GM21447 (cell line): ENCODE measurements around the gene STPG3.

Experiments
- ATAC-seq: cut with Tn5 transposase; IDR thresholded peaks from one replicate; pipeline ENCODE4 v1.9.1; 2021; ENCODE audit not compliant: unreplicated experiment

The STPG3 gene

DNA sequence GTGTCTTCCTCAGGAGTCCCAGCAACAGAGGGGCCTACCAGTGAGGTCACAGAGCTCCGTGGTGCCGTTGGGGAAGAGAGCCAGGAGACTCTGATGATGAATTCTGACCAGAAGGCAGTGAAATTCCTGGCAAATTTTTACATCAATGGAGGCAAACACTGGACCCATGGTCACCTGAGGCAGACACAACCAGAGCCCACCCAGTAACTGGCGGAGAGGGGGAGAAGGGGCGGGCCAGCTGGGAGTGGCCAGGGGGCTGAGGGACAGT is at the start of gene STPG3:
STPG3 (plus strand) TSS at position 93 of the 268 bp plus-strand sequence; CDS start at position 94, 1 bp downstream.
- no peak for ATAC-seq

DNA sequence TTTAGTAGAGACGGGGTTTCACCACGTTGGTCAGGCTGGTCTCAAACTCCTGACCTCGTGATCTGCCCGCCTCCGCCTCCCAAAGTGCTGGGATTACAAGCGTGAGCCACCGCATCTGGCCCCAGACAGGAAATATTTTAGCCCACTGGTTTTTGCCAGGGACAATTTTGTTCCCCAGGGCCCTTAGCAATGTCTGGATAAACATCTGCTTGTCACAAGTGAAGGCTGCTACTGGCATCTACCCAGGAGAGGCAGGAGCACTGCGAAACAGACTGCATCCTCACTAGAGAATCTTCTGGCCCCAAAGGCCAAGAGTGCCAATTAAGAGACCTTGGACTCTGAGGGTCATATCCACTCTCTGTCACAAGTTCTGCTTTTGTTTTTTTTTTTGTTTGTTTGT is 48.1 kb upstream of the STPG3 start:
- no peak for ATAC-seq

DNA sequence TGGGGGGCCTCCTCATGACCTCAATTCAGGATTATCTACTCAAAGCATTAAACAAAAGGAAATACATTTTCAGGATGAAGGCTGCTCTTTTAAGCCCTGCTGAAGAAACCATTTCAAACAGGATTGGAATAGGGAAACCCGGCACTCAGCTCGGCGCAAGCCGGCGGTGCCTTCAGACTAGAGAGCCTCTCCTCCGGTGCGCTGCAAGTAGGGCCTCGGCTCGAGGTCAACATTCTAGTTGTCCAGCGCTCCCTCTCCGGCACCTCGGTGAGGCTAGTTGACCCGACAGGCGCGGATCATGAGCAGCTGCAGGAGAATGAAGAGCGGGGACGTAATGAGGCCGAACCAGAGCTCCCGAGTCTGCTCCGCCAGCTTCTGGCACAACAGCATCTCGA is 46.4 kb upstream of the STPG3 start:
- no peak for ATAC-seq

DNA sequence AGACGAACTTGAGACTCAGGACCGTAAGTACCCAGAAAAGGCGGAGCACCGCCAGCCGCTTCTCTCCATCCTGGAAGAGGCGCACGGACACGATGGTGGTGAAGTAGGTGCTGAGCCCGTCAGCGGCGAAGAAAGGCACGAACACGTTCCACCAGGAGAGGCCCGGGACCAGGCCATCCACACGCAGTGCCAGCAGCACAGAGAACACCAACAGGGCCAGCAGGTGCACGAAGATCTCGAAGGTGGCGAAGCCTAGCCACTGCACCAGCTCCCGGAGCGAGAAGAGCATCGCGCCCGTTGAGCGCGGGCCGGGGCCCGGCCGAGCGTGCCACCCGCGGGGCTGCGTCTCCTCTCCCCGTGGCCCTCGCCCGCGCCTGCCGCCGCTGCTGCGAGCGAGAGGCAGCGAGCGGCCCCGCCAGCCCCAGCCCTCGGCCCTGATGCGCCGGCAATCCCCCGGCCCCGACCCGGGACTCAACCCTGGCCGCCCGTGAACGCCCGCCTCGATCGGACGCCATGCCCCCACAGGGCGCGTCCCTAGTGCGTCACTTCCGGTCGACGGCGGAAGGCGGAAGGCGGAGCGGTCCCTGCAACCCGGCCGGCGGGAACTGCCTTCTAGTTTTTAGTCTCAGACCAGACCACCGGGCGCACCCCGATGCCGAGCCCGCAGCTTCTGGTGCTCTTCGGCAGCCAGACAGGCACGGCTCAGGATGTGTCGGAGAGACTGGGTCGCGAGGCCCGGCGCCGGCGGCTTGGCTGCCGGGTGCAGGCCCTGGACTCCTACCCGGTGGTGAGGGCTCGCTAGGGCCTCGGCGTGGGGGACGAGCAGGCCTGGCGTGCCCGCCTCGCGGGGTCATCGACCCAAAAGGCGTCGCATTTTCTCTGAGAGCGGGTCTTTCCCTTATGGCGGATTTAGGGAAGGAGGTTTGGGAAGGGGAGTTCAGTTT is 45.7 kb upstream of the STPG3 start, which contains the start of the genes NDOR1 and TMEM203:
NDOR1 (plus strand) TSS at position 575 of the 944 bp plus-strand sequence; CDS start at position 653, 78 bp downstream.
TMEM203 (minus strand) TSS at position 523 of the 944 bp plus-strand sequence; CDS start at position 289, 234 bp downstream.
- ATAC-seq, result peak; percentile 33

DNA sequence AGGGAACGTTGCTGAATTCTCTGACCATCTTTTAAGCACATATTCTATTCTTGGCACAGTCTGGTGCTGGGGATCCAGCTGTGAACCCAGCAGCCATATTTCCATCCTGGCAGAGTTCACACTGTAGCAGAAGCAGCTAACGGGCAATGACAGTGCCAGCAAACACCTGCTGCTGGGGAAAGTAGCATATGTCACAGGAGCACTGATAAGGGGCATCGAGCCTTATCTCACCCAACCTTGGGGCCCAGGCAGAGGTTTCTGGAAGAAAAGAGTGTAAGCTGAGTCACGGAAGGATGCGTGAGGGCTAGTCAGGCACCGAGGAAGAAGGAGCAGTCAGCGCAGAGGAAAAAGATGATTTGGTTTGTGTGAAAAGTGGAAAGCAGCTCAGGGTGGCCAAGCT is 44.5 kb upstream of the STPG3 start:
- ATAC-seq, result no peak

DNA sequence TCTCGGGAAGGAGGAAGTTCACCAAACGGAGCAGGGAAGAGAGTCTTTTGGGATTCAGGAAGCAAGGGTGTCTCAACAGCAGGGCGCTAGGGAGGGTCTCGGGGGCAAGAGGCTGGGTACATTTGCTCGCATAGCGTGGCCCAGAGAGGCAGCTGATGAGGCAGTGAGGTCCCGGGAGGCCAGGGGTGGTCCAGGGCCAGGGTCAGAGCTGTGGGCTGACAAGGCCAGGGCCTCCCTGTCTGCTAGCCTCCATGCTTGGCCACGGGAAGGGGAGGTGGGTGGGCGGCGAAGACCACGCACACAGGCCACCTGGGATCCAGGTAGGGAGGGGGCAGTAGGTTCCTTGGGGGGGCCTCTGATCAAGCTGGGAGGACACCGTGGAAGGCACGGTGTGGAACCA is 39.6 kb upstream of the STPG3 start:
- no peak for ATAC-seq

DNA sequence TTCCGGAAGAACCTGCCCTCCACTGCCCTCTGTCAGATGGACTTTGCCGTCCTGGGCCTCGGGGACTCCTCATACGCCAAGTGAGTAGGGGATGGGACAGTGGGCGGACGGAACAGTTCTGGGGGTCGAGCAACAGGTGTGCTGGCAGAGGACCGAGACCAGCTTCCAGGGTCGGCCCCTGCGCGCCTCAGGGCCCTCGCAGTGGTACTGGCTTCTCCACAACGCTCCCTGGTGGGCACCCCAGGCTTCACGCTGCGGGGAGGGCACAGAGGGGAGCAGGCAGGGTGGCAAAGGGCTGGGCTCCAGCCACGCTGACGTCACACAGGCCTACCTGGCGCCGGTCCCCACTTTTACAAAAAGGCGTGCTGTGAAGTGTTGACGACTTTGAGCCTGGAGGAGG is 38.6 kb upstream of the STPG3 start:
- no peak for ATAC-seq

DNA sequence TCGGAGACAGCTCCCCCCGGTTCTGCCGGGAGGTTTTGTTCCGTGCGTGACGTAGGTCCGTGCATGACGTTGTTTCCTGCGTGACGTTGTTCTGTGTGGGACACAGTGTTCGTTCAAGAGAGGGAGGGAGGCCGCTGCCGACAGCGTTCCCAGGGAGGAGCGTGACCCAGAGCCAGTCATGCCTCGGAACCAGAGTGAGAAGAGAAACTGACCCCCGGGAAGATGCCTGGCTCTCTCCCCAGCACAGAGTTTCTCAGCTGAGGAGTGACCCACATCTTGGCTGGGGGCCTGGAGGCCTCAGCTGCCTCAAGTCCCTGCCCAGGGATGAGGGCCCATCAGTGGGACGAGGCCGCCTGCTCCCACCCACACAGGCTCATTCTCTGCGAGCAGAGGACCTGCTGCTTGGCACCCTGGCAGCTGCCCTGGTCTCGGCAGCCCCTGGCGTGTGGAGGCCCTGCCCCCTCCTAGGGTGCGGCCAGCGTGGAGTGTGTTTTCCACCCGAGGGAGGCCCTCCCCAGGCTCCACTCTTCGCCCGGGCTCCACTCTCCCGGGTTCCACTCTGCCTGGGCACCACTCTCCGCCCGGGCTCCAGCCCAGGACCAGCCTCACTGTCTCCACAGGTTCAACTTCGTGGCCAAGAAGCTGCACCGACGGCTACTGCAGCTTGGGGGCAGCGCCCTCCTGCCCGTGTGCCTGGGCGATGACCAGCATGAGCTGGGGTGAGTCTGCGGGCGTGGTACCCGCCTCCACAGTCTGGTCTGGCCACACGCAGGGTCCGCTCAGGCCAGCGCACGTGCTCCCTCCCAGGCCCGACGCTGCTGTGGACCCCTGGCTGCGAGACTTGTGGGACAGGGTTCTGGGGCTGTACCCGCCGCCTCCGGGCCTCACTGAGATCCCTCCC is 37.7 kb upstream of the STPG3 start:
- ATAC-seq, result no peak

DNA sequence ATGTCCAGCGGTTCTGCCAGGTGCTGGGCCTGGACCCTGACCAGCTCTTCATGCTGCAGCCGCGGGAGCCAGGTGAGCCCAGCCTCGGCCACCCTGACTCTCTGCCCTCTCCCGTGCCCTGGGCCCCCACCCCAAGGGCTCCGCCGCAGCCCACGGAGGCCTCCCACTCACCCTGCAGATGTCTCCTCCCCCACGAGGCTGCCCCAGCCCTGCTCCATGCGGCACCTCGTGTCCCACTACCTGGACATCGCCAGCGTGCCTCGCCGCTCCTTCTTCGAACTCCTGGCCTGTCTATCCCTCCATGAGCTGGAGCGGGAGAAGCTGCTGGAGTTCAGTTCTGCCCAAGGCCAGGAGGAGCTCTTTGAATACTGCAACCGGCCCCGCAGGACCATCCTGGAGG is 36.5 kb upstream of the STPG3 start:
- ATAC-seq, result no peak

DNA sequence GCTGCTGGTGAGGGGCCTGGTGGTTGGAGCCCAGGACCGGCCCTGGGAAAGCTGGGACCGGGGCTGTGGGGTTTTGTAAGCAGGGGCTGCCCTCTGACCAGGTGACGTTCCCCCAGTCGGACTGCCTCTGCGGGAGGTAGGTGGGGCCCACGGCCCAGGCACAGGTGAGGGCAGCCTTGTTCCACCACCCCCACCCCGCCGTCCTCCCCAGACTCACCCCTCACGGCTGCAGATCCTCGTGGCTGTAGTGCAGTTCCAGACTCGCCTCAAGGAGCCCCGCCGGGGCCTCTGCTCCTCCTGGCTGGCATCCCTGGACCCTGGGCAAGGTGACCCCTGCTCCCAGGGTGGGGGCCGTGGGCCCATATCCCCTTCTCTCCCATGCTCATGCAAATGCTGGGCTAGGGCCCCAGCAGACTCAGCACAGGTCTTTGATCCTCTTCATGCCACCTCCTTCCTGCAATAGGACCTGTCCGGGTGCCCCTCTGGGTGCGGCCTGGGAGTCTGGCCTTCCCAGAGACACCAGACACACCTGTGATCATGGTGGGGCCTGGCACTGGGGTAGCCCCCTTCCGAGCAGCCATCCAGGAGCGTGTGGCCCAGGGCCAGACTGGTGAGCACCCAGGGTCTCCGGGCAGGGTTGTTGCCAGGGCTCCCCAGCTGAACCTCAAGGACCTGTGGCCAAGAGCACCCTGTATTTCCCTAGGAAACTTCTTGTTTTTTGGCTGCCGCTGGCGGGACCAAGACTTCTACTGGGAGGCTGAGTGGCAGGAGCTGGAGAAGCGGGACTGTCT is 35.7 kb upstream of the STPG3 start:
- no peak for ATAC-seq

DNA sequence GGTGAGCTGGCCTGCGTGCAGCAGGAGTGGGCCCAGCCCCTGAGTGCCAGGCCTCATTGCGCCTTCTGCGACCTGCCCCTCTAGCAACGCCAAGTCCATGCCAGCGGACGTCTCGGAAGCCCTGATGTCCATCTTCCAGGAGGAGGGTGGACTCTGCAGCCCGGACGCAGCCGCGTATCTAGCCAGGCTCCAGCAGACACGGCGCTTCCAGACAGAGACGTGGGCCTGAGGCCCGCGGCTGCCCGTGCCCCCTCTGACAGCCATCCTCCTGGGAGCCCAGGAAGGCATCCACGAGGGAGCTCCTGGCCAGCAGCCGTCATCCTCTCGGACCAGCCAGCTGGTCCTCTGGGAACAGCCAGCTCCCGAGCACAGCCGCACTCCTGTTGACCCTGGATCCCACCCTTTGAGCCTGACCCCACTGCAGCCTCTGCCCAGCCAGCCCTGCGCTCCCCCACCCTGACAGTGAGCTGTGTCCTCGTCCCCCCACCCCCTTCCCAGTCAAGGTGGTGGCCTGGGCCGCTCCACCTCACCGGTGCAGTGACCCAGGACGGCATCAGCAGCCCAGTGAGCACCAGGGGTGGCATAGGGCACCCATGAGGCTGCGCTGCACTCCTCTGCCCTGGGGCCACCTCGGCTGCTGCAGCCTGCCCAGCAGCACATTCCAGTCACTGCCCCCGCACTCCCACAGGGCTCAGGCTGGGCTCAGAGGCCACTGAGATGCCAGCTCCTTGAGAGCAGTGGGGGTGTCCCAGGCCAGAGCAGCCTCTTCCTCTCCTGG is 34.7 kb upstream of the STPG3 start:
- ATAC-seq, result no peak

DNA sequence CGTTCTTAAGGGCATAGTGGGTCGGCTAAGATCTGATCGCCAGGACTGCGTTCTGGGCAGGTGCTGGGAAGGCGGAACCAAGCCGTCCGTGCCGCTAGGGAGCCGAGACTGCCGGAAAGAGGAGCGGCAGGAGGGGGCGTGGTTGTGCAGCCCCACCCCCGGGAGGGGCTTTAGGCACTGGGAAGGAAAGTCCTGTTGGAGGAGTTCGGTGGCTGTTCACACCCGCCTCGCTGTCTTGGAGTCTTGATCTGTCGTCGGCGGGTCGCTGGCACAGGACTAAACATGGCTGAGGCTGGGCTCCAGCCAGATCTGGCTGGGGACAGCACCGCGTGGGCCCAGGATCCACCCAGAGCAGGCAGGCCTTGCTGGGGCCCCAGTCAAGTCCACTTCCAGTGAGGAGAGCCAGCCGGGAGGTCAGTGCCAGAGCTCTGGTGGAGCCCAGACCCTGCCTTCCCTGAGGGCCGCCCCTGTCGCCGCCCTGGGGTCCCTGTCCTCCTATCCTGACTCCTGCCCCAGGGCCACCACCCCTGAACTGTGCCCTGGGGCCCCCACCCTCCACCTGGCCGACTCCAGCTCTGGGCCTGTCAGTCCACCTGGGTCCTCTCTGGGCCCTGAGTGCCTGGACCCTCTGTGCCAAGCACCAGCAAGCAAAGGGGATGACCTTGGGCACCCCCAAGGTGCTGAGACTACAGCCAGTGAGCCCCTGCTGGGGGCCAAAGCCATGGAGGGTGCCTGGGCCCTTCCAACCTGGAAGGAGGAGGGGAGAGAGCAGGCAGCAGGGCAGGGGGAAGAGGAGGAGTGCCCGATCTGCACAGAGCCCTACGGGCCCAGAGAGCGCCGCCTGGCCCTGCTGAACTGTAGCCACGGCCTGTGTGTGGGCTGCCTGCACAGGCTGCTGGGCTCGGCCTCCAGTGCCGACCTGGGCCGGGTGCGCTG is 33.5 kb upstream of the STPG3 start:
- ATAC-seq, result no peak

DNA sequence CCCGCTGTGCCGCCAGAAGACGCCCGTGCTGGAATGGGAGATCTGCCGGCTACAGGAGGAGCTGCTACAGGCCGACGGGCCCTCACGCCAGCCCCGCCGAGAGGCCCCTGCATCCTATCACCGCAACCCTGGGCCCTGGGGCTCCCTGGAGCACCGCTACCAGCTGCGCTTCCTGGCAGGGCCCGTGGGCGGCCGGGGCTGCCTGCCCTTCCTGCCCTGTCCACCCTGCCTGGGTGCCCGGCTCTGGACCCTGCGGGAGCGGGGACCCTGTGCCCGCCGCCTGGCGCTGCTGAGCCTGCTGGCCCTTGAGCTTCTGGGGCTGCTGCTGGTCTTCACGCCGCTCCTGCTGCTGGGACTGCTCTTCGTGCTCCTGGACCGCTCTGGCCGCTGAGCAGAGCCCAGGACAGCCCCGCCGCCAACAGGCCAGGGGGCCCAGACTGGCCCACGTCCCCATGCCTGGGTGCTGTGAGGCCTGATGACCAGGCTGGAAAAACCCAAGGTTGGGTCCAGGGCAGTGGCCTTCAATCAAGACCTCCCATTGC is 32.8 kb upstream of the STPG3 start:
- ATAC-seq, result no peak

DNA sequence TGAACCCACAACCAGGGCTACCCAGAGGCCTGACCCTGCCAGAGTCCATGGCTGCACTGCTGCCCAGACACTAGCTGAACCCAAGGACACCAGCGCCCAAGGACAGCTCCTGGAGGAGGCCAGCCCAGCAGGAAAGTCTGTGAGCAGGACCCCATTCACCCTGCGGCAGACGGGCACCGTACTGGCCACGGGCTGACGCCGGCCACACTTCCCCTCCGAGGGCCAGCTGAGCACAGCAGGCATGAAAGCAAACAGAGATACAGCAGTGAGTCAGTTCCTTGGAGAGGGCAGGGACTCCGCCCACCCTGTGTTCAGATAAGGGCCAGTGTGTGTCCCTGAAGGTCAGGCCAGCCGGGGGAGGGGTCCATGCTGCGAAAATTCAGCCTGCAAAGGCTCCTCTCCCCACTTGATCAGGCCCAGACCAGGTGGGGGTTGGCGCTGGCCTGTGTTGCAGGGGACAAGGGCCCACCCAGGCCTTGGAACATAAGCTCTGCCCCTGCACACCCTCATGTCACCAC is 32.3 kb upstream of the STPG3 start:
- no peak for ATAC-seq

DNA sequence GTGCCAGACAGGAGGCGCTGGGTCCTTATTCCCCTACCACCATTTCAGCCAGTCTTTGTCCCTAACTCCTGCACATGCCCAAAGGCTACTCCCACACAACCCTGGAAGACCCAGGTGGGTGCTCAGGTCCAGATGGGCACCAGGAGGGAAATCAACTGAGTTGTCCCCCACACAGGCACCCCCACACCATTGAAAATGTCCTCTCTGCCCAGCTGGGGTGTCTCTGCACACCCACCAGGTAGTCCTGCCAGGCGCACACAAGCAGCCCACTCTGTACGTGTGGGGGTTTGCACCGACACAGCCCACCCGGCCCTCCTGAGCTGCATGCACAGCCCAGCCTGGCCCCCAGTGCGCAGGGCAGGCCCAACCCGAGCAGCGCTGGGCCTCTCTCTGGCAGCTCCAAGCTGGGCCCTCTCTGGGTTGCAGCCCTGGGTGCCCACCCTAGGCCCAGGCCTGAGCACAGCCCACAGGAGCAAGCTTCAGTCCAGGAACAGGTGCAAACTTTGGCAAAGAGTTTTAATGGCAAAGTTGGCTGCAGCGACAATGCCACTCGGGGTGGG is 31.2 kb upstream of the STPG3 start:
- ATAC-seq, result no peak

DNA sequence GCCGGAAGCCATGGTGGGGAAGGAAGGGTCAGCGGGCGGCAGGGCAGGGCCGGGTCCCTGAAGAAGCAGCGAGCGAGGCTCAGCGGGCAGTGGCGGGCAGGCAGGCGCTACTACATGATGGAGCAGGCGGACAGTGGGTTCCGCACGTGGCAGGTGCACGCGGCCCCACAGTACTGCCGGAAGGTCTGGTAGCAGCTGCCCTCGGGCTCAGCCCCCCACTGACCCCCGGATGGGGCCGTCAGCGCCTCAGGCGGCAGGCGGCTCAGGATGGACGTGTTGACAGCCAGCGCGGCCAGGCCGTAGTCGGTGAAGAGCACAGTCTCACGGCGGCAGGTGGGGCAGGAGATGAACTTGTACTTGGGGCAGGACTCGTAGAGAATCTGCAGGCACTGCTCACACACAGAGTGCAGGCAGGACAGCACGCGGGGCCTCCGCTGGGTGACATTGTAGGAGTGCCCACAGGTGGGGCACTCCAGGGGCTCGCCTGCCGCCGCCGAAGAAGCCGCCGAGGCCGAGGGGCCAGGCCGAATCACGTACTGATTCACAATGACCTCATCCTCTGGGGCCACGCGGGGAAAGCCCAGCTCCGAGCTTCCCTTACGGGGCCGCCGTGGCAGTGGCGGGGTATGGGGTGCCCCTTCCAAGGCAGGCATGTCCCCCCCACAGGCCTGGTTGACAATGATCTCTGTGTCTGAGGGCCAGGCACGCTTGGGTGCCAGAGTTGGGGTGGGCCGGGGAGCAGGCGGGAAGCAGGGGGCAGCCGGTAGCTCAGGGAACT is 30.6 kb upstream of the STPG3 start:
- ATAC-seq, result no peak

DNA sequence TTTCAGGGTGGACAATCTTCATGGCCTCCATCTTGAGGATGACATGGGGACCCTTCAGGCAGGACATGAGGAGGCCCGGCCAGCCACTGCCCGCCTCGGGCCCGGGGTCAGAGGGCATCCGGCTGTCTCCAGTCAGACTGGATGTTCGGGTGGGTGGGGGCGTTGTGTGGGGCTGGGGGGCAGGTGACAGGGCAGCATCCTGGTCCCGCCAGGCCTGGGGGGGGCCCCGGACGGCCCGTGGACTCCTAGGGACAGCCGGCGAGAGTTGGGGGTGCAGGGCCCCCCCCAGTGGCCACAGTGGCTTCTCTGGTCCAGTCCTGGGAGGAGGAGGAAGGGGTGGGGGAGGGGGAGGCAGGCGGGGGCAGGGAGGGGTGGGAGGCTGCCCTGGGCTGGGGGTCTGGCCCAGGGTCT is 30.0 kb upstream of the STPG3 start:
- ATAC-seq, result no peak
